Panc1 (cell line): ENCODE measurements around the gene CUEDC1. TPM values are rescaled to one million over a fixed set of nuclear protein-coding genes. Genes with fewer than 3 reads are reported as not detected.
A peak's percentile ranks its signal among the peaks of the same experiment; 100 is the strongest.

Experiments
- ATAC-seq: fragments of 200-7000 bp; cut with Tn5 transposase; 2 replicates; pipeline ENCODE4 v1.9.1; 2020; ENCODE audit warnings: mild to moderate bottlenecking, moderate library complexity
- BruUV-seq: library from RNA; stranded (reverse); fragments of 400-500 nt; replicated peaks from 2 replicates; lab custom pipeline; 2021; lab: Mats Ljungman, UMichigan
- CTCF ChIA-PET: fragments of 300-600 bp; sonication (Branson Sonifier 250); formaldehyde crosslinking; loops from one replicate; lab custom pipeline; 2022; ENCODE audit warnings: antibody characterized with exemption; lab: Charles Lee
- POLR2A ChIA-PET: fragments of 300-600 bp; sonication (Branson Sonifier 250); formaldehyde crosslinking; loops from one replicate; lab custom pipeline; 2022; ENCODE audit warnings: antibody characterized with exemption; lab: Charles Lee
- DNase-seq: peaks from one replicate; pipeline ENCODE4 v3.0.0-alpha.2; 2010; ENCODE audit warnings: low read depth, low spot score
- H3K27ac ChIP-seq: 2 replicates; pipeline ENCODE4 v1.5.1; 2011; ENCODE audit warnings: mild to moderate bottlenecking, low read length, inconsistent platforms
- H3K27me3 ChIP-seq: fragments of 200-500 bp; sonication (Bioruptor generic); 2 replicates; pipeline ENCODE4 v1.6.0; 2014; ENCODE audit warnings: low read length, inconsistent platforms; ENCODE audit not compliant: control insufficient read depth, insufficient read depth
- H3K36me3 ChIP-seq: fragments of 200-500 bp; sonication (Bioruptor generic); 2 replicates; pipeline ENCODE4 v1.5.1; 2014; ENCODE audit warnings: inconsistent platforms, mild to moderate bottlenecking, low read length, moderate library complexity; ENCODE audit not compliant: control insufficient read depth, insufficient read depth
- H3K4me1 ChIP-seq: 2 replicates; pipeline ENCODE4 v1.5.1; 2011; ENCODE audit warnings: inconsistent platforms, mild to moderate bottlenecking, low read length, moderate library complexity; ENCODE audit not compliant: control insufficient read depth, insufficient read depth
- H3K4me3 ChIP-seq, 2 experiments: 2 replicates each; pipeline ENCODE4 v1.5.1; 2011 to 2012; ENCODE audit warnings: low read depth in 2 of 2, low read length in 2 of 2, mild to moderate bottlenecking in 2 of 2, inconsistent platforms in 1 of 2, moderate library complexity in 1 of 2
- H3K9me3 ChIP-seq: fragments of 200-500 bp; sonication (Bioruptor generic); 2 replicates; pipeline ENCODE4 v1.5.1; 2014; ENCODE audit warnings: low read depth, mild to moderate bottlenecking, inconsistent platforms, low read length, moderate library complexity; ENCODE audit not compliant: control insufficient read depth, insufficient read depth
- POLR2AphosphoS5 ChIP-seq: IDR thresholded peaks from 2 replicates; pipeline ENCODE4 v1.6.1; 2012; ENCODE audit warnings: mild to moderate bottlenecking, low read depth, low read length, moderate library complexity
- SIN3A ChIP-seq: IDR thresholded peaks from 2 replicates; pipeline ENCODE4 v1.6.1; 2012; ENCODE audit warnings: low read depth, mild to moderate bottlenecking, low read length, moderate library complexity, borderline replicate concordance; ENCODE audit not compliant: insufficient read depth
- TCF7L2 ChIP-seq: IDR thresholded peaks from 2 replicates; pipeline ENCODE4 v1.6.1; 2011; ENCODE audit warnings: mild to moderate bottlenecking, low read depth, low read length, inconsistent platforms
- in situ Hi-C: cut with HindIII; loops from 2 replicates; pipeline ENCODE4 v1.10.0; 2016; ENCODE audit warnings: low sequenced_read_pairs, low pct_unique_long_range_greater_than_20kb
- intact Hi-C: fragments of 100-400 bp; cut with micrococcal nuclease; formaldehyde crosslinking; loops from one replicate; pipeline ENCODE4 v1.10.0; 2022; ENCODE audit not compliant: unreplicated experiment
- total RNA-seq: library from RNA; stranded (reverse); gene quantifications from one replicate; pipeline ENCODE4 v1.2.1, GENCODE V29; 2021; ENCODE audit not compliant: unreplicated experiment
- TF ChIP-seq, protein P1 (sequence below), 2 experiments: IDR thresholded peaks; 2 replicates each; pipeline ENCODE4 v1.6.1; 2011 to 2012; ENCODE audit warnings: low read depth in 2 of 2, control low read depth in 1 of 2, low read length in 1 of 2, mild to moderate bottlenecking in 1 of 2, moderate library complexity in 1 of 2; ENCODE audit not compliant: insufficient read depth in 1 of 2
- TF ChIP-seq, protein P2 (sequence below): fragments of 450-650 bp; IDR thresholded peaks from 2 replicates; pipeline ENCODE4 v1.5.1; 2017; ENCODE audit warnings: mild to moderate bottlenecking

CUEDC1 gene
- total RNA-seq, 1 experiment from 2014 or later, result 103 TPM

DNA sequence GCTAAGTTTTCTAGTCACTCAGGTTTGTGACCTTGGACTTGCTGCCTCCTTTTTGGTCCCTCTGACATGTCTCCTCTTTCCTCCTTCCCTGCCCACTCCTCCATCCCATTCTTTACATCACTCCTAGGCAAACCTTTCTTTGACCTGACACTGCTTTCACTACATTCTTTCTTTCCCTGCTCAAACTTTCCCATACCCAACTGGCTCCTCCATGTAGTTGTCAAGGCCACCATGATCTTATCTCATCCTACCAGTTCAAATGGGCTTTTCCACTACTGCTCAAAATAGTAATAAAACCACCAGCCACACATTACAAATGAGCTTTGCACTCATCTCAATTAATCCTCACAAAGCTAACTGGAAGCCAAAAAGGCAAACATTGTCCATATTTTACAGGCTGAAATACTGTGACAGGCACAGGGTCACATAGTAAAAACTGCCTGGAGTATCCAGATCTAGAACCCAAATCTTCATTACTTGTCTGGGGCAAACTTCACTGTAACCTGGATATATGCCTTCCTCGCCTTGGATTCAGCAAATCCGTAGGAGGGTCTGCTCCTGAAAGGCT lies 119.8 kb downstream of the CUEDC1 start:
- BruUV-seq, result no TSS peak
- POLR2A ChIA-PET, result interaction anchor here (0.7 kb wide), 1 partner anchor 10 kb away, joined by 3 read pairs; no protein-coding TSS in a partner anchor
- in situ Hi-C loops (no loop called here), intact Hi-C loops (loop anchor here (10.0 kb wide), 1 partner anchor 59 kb away; no protein-coding TSS in a partner anchor)
- H3K27ac ChIP-seq, result no peak overlapping the region
- H3K4me1 ChIP-seq, result peaks cover 8% of the 10 kb centered on the region
- no peak for TF ChIP-seq SIN3A
- TF ChIP-seq, protein P1, sequence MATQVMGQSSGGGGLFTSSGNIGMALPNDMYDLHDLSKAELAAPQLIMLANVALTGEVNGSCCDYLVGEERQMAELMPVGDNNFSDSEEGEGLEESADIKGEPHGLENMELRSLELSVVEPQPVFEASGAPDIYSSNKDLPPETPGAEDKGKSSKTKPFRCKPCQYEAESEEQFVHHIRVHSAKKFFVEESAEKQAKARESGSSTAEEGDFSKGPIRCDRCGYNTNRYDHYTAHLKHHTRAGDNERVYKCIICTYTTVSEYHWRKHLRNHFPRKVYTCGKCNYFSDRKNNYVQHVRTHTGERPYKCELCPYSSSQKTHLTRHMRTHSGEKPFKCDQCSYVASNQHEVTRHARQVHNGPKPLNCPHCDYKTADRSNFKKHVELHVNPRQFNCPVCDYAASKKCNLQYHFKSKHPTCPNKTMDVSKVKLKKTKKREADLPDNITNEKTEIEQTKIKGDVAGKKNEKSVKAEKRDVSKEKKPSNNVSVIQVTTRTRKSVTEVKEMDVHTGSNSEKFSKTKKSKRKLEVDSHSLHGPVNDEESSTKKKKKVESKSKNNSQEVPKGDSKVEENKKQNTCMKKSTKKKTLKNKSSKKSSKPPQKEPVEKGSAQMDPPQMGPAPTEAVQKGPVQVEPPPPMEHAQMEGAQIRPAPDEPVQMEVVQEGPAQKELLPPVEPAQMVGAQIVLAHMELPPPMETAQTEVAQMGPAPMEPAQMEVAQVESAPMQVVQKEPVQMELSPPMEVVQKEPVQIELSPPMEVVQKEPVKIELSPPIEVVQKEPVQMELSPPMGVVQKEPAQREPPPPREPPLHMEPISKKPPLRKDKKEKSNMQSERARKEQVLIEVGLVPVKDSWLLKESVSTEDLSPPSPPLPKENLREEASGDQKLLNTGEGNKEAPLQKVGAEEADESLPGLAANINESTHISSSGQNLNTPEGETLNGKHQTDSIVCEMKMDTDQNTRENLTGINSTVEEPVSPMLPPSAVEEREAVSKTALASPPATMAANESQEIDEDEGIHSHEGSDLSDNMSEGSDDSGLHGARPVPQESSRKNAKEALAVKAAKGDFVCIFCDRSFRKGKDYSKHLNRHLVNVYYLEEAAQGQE (IDR thresholded peaks at IDR 0.05; ENCODE audit: insufficient read depth in 1 of 2, low read depth in 2 of 2, low read length in 1 of 2), result no peak
- TF ChIP-seq POLR2AphosphoS5, result no peak
- TF ChIP-seq TCF7L2, result no peak
- TF ChIP-seq, protein P2, sequence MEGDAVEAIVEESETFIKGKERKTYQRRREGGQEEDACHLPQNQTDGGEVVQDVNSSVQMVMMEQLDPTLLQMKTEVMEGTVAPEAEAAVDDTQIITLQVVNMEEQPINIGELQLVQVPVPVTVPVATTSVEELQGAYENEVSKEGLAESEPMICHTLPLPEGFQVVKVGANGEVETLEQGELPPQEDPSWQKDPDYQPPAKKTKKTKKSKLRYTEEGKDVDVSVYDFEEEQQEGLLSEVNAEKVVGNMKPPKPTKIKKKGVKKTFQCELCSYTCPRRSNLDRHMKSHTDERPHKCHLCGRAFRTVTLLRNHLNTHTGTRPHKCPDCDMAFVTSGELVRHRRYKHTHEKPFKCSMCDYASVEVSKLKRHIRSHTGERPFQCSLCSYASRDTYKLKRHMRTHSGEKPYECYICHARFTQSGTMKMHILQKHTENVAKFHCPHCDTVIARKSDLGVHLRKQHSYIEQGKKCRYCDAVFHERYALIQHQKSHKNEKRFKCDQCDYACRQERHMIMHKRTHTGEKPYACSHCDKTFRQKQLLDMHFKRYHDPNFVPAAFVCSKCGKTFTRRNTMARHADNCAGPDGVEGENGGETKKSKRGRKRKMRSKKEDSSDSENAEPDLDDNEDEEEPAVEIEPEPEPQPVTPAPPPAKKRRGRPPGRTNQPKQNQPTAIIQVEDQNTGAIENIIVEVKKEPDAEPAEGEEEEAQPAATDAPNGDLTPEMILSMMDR, result no peak
- ATAC-seq (no peak), DNase-seq (no peak)
- no peak overlapping the region for H3K4me3 ChIP-seq
- H3K36me3 ChIP-seq, result peaks cover 9% of the 10 kb centered on the region
- CTCF ChIA-PET, result interaction anchor here (0.7 kb wide), 1 partner anchor 362 kb away, joined by 5 read pairs; no protein-coding TSS in a partner anchor
- H3K27me3 ChIP-seq, result no peaks in the 10 kb centered on the region
- H3K9me3 ChIP-seq, result no peaks in the 10 kb centered on the region

DNA sequence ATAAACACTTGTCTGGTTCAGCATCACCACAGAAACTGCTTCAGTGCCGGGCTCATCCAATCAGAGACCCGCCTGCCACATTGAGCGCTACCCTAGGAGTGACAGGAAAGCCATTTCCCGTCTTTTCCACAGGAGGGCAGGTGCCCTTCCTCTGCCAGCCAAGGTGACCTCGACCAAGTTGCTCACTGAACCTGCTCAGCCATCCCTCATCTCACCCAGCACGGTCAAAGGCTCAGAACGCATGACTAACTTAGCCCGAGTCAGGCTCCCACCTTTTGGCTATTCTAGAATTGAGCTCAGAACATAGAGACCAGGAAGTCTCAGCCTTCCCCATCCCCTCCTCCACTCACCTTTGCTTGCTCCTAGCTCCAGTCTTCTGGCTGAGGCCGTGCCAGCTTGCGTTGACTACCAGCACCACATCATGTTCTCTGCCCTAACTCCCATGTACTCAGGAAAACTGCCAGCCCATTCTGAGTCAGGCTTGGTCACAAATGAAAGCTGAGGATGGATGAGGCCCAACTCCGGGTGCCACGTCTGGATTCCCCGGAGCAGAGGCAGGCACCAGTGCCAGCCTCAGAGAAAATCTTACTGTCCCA lies 121.0 kb downstream of the CUEDC1 start:
- ChIA-PET POLR2A (interaction anchor here (0.5 kb wide), 1 partner anchor 461 kb away, joined by 3 read pairs; no protein-coding TSS in a partner anchor), CTCF (interaction anchor here (0.8 to 1.2 kb wide), 4 partner anchors 17 to 237 kb away, joined by 3 to 5 read pairs (median 4); no protein-coding TSS in a partner anchor)
- Histone ChIP-seq H3K4me1 (peaks cover 8% of the 10 kb centered on the region), H3K27me3 (no peaks in the 10 kb centered on the region), H3K27ac (no peak overlapping the region), H3K9me3 (no peaks in the 10 kb centered on the region), H3K4me3 (no peak overlapping the region), H3K36me3 (peaks cover 2% of the 10 kb centered on the region; the same call in 1 of the 2 replicates)
- TF ChIP-seq TCF7L2 (no peak), SIN3A (no peak), POLR2AphosphoS5 (no peak)
- TF ChIP-seq, protein P2, result no peak
- TF ChIP-seq, protein P1 (IDR thresholded peaks at IDR 0.05; ENCODE audit: insufficient read depth in 1 of 2, low read depth in 2 of 2, low read length in 1 of 2), result no peak
- no peak for DNase-seq
- no TSS peak for BruUV-seq
- intact Hi-C loops, result loop anchor here (5.0 to 10.0 kb wide), 2 partner anchors 61 to 592 kb away; no protein-coding TSS in a partner anchor
- in situ Hi-C loops, result no loop called here
- ATAC-seq, result peak; percentile 78
